MM.1S (cell line): ENCODE measurements around the gene SNX2.

Experiments used
- EZH2 ChIP-seq: fragments of 300-600 bp; sonication (generic); optimal IDR thresholded peaks from 2 replicates; pipeline ENCODE3; 2017; ENCODE audit warnings: low read depth, mild to moderate bottlenecking, antibody characterized with exemption, low read length, mixed read lengths
- TF ChIP-seq, protein P1 (sequence below): fragments of 300-600 bp; sonication (generic); IDR thresholded peaks from 2 replicates; pipeline ENCODE4 v1.5.1; 2016; ENCODE audit warnings: antibody characterized with exemption, low read length, mixed read lengths

DNA sequence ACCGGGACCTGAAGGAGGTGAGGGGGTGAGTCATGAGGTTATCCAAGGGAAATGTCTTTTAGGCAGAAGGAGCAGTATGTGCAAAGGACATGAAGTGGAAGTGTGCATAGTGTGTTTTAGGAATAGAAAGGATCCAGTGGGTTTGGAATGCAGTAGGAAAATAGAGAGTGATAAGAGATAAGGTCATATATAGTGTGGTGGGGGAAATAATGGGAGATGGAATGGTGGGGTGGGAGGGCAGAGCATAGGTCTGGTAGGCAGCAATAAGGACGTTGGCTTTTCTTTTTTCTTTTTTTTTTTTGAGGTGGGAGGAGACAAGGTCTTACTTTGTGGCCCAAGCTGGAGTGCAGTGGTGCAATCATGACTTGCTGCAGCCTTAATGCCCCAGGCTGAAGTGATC is 88.4 kb downstream of the SNX2 start:
- TF ChIP-seq, protein P1, sequence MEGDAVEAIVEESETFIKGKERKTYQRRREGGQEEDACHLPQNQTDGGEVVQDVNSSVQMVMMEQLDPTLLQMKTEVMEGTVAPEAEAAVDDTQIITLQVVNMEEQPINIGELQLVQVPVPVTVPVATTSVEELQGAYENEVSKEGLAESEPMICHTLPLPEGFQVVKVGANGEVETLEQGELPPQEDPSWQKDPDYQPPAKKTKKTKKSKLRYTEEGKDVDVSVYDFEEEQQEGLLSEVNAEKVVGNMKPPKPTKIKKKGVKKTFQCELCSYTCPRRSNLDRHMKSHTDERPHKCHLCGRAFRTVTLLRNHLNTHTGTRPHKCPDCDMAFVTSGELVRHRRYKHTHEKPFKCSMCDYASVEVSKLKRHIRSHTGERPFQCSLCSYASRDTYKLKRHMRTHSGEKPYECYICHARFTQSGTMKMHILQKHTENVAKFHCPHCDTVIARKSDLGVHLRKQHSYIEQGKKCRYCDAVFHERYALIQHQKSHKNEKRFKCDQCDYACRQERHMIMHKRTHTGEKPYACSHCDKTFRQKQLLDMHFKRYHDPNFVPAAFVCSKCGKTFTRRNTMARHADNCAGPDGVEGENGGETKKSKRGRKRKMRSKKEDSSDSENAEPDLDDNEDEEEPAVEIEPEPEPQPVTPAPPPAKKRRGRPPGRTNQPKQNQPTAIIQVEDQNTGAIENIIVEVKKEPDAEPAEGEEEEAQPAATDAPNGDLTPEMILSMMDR, result no peak
- no peak for TF ChIP-seq EZH2
